Brain pericyte (primary cell): ENCODE measurements around the gene CARHSP1.
"Not testable (repeated sequence)": the region's sequence is repeated elsewhere in the genome, so short reads cannot be mapped to it uniquely, and the experiment has no call there.

ENCODE experiments used
- DNase-seq: peaks from one replicate; pipeline ENCODE4 v3.0.0-alpha.2; 2012; ENCODE audit warnings: low read depth, low spot score

CARHSP1 gene

GRCh38 chr16:8828541-8829165 lies 40.2 kb downstream of the CARHSP1 start:
- no peak for DNase-seq

- DNase-seq: no peak
These were observed 42.4 kb downstream of the CARHSP1 start for GRCh38 chr16:8826278-8826879.

GRCh38 chr16:8822403-8822802 lies 46.4 kb downstream of the CARHSP1 start:
- DNase-seq: no peak

- DNase-seq: no peak
These were observed 49.3 kb downstream of the CARHSP1 start for GRCh38 chr16:8819411-8820034.

GRCh38 chr16:8818504-8819270 lies 50.1 kb downstream of the CARHSP1 start:
- no peak for DNase-seq

GRCh38 chr16:8816967-8817655 lies 51.7 kb downstream of the CARHSP1 start:
- DNase-seq: no peak

GRCh38 chr16:8814095-8814806 lies 54.6 kb downstream of the CARHSP1 start:
- no peak for DNase-seq

GRCh38 chr16:8812162-8812843 lies 56.5 kb downstream of the CARHSP1 start:
- DNase-seq: no peak

- no peak for DNase-seq
These were observed 60.0 kb downstream of the CARHSP1 start for GRCh38 chr16:8808613-8809353.

- no peak for DNase-seq
These were observed 60.8 kb downstream of the CARHSP1 start for GRCh38 chr16:8808009-8808408.

- no peak for DNase-seq
These were observed 61.6 kb downstream of the CARHSP1 start for GRCh38 chr16:8807189-8807588.

GRCh38 chr16:8806272-8806983 lies 62.4 kb downstream of the CARHSP1 start:
- no peak for DNase-seq

- no peak for DNase-seq
These were observed 64.5 kb downstream of the CARHSP1 start for GRCh38 chr16:8804313-8804712.

GRCh38 chr16:8803733-8804132 lies 65.1 kb downstream of the CARHSP1 start:
- DNase-seq: not testable (repeated sequence)
